Raji (cell line): ENCODE measurements around the gene CD22.

ENCODE experiments used
- POLR2A ChIP-seq: IDR thresholded peaks from 2 replicates; pipeline ENCODE4 v1.6.1; 2011; ENCODE audit warnings: low read depth, low read length, control low read depth; ENCODE audit not compliant: insufficient read depth

CD22 gene

GRCh38 chr19:35357867-35358573 is 29.0 kb downstream of the CD22 start, which contains the start of gene FFAR3:
FFAR3 (plus strand) TSS chr19:35358460; CDS start chr19:35358891, 431 bp downstream.
- no peak for TF ChIP-seq POLR2A

- TF ChIP-seq POLR2A = no peak
These were observed 32.0 kb downstream of the CD22 start for GRCh38 chr19:35360880-35361420.

- TF ChIP-seq POLR2A = no peak
These were observed 33.4 kb downstream of the CD22 start for GRCh38 chr19:35362261-35363000.

- no peak for TF ChIP-seq POLR2A
These were observed 34.1 kb downstream of the CD22 start for GRCh38 chr19:35363001-35363590.

GRCh38 chr19:35363711-35364425 is 34.9 kb downstream of the CD22 start:
- TF ChIP-seq POLR2A = no peak

GRCh38 chr19:35365303-35365702 is 36.3 kb downstream of the CD22 start:
- no peak for TF ChIP-seq POLR2A

- no peak for TF ChIP-seq POLR2A
These were observed 39.4 kb downstream of the CD22 start for GRCh38 chr19:35368378-35368777.

GRCh38 chr19:35369522-35369921 is 40.5 kb downstream of the CD22 start:
- TF ChIP-seq POLR2A = no peak

- TF ChIP-seq POLR2A = no peak
These were observed 41.7 kb downstream of the CD22 start, which contains the start of gene GPR42 for GRCh38 chr19:35370722-35371121. GPR42 (plus strand) TSS chr19:35371068; CDS start chr19:35371360, 292 bp downstream.

GRCh38 chr19:35373492-35373891 is 44.5 kb downstream of the CD22 start:
- no peak for TF ChIP-seq POLR2A

- TF ChIP-seq POLR2A = no peak
These were observed 46.7 kb downstream of the CD22 start for GRCh38 chr19:35375505-35376307.

- no peak for TF ChIP-seq POLR2A
These were observed 48.7 kb downstream of the CD22 start for GRCh38 chr19:35377656-35378055.

- no peak for TF ChIP-seq POLR2A
These were observed 49.4 kb downstream of the CD22 start for GRCh38 chr19:35378356-35378755.

- no peak for TF ChIP-seq POLR2A
These were observed 51.0 kb downstream of the CD22 start for GRCh38 chr19:35379992-35380391.
